Calu3 (cell line): ENCODE data around the gene KLK7. TPM values are rescaled to one million over a fixed set of nuclear protein-coding genes. Genes with fewer than 3 reads are reported as not detected.

ENCODE experiments used
- BruUV-seq: library from RNA; stranded (reverse); fragments of 400-500 nt; replicated peaks from 2 replicates; lab custom pipeline; 2021; lab: Mats Ljungman, UMichigan
- CTCF ChIA-PET: fragments of 300-600 bp; sonication (Branson Sonifier 250); formaldehyde crosslinking; loops from one replicate; lab custom pipeline; 2022; ENCODE audit warnings: antibody characterized with exemption; lab: Charles Lee
- DNase-seq: peaks from one replicate; pipeline ENCODE4 v3.0.0; 2022
- H3K27ac Mint-ChIP-seq: one replicate; pipeline ENCODE4 v1.8.0; 2022; ENCODE audit warnings: mixed read lengths; ENCODE audit not compliant: unreplicated experiment
- H3K27me3 Mint-ChIP-seq: one replicate; pipeline ENCODE4 v1.8.0; 2022; ENCODE audit warnings: mixed read lengths; ENCODE audit not compliant: unreplicated experiment
- H3K36me3 Mint-ChIP-seq: one replicate; pipeline ENCODE4 v1.8.0; 2022; ENCODE audit warnings: mild to moderate bottlenecking, moderate library complexity, mixed read lengths; ENCODE audit not compliant: insufficient read depth, unreplicated experiment
- H3K4me1 Mint-ChIP-seq: one replicate; pipeline ENCODE4 v1.8.0; 2022; ENCODE audit warnings: mild to moderate bottlenecking, low read depth, mixed read lengths; ENCODE audit not compliant: unreplicated experiment
- H3K4me3 Mint-ChIP-seq: one replicate; pipeline ENCODE4 v1.8.0; 2022; ENCODE audit warnings: mild to moderate bottlenecking, low read depth, moderate library complexity, mixed read lengths; ENCODE audit not compliant: unreplicated experiment
- H3K9me3 Mint-ChIP-seq: one replicate; pipeline ENCODE4 v1.8.0; 2022; ENCODE audit warnings: low read depth, mixed read lengths; ENCODE audit not compliant: unreplicated experiment
- intact Hi-C: fragments of 100-400 bp; cut with micrococcal nuclease; formaldehyde crosslinking; loops from one replicate; pipeline ENCODE4 v1.10.0; 2022; ENCODE audit not compliant: unreplicated experiment
- total RNA-seq: library from RNA; stranded (reverse); gene quantifications from 2 replicates; pipeline ENCODE4 v1.2.3, GENCODE V29; 2022
- TF ChIP-seq, protein P1 (sequence below): fragments of 200-600 bp; IDR thresholded peaks from one replicate; pipeline ENCODE4 v1.8.0; 2022; ENCODE audit warnings: antibody characterized with exemption; ENCODE audit not compliant: unreplicated experiment

The KLK7 gene
- total RNA-seq, 1 experiment from 2014 or later, result 6.5 TPM

DNA sequence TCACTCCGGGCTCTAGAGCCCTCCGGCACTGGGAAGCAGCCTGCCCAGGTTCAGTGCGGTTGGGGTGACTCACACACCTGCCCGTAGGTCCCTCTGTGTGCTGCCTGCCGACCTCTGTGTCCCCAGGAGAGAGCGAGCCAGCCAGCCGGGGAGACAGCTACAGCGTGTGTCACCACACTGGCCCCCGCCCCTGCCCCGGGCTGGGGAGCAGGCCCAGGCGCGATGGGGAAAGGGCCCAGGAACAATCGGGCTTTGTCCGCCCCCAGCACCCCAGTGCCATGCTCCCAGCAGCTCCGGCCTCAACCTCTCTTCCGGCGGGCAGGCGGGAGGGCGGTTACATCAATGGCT is 14.3 kb downstream of the KLK7 start, which contains the start of gene KLK6:
TSS of gene KLK6 (minus strand) at position 179 of the 348 bp plus-strand sequence. CDS start 1,487 bp downstream, outside the sequence.
- TF ChIP-seq, protein P1, sequence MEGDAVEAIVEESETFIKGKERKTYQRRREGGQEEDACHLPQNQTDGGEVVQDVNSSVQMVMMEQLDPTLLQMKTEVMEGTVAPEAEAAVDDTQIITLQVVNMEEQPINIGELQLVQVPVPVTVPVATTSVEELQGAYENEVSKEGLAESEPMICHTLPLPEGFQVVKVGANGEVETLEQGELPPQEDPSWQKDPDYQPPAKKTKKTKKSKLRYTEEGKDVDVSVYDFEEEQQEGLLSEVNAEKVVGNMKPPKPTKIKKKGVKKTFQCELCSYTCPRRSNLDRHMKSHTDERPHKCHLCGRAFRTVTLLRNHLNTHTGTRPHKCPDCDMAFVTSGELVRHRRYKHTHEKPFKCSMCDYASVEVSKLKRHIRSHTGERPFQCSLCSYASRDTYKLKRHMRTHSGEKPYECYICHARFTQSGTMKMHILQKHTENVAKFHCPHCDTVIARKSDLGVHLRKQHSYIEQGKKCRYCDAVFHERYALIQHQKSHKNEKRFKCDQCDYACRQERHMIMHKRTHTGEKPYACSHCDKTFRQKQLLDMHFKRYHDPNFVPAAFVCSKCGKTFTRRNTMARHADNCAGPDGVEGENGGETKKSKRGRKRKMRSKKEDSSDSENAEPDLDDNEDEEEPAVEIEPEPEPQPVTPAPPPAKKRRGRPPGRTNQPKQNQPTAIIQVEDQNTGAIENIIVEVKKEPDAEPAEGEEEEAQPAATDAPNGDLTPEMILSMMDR, result no peak
- H3K36me3 Mint-ChIP-seq, result peaks cover 43% of the 10 kb centered on the region
- H3K27ac Mint-ChIP-seq, result peak within 1 kb of the TSS; percentile 81
- intact Hi-C loops, result loop anchor here (2.0 kb wide), 1 partner anchor 37 kb away; no protein-coding TSS in a partner anchor
- no TSS peak for BruUV-seq
- peaks cover 67% of the 10 kb centered on the region for H3K4me1 Mint-ChIP-seq
- DNase-seq, result peak; percentile 98
- CTCF ChIA-PET, result interaction anchor here (0.9 to 3.8 kb wide), 4 partner anchors 23 to 47 kb away, joined by 3 to 38 read pairs (median 5); no protein-coding TSS in a partner anchor
- H3K27me3 Mint-ChIP-seq, result no peaks in the 10 kb centered on the region
- H3K9me3 Mint-ChIP-seq, result no peaks in the 10 kb centered on the region
- H3K4me3 Mint-ChIP-seq, result peak within 1 kb of the TSS; percentile 72

GRCh38 chr19:50968716-50969412 is 14.9 kb downstream of the KLK7 start:
- intact Hi-C loops, result loop anchor here (1.0 to 2.0 kb wide), 2 partner anchors 36 to 48 kb away; no protein-coding TSS in a partner anchor
- BruUV-seq, result no TSS peak
- no peaks in the 10 kb centered on the region for H3K27me3 Mint-ChIP-seq
- no peak for DNase-seq
- H3K4me3 Mint-ChIP-seq, result peak overlapping the region; percentile 72
- CTCF ChIA-PET, result interaction anchor here (0.6 to 3.8 kb wide), 6 partner anchors 24 to 50 kb away, joined by 3 to 38 read pairs (median 5); no protein-coding TSS in a partner anchor
- TF ChIP-seq, protein P1, result no peak
- H3K27ac Mint-ChIP-seq, result peak overlapping the region; percentile 81
- H3K36me3 Mint-ChIP-seq, result peaks cover 47% of the 10 kb centered on the region
- peaks cover 72% of the 10 kb centered on the region for H3K4me1 Mint-ChIP-seq
- H3K9me3 Mint-ChIP-seq, result no peaks in the 10 kb centered on the region

DNA sequence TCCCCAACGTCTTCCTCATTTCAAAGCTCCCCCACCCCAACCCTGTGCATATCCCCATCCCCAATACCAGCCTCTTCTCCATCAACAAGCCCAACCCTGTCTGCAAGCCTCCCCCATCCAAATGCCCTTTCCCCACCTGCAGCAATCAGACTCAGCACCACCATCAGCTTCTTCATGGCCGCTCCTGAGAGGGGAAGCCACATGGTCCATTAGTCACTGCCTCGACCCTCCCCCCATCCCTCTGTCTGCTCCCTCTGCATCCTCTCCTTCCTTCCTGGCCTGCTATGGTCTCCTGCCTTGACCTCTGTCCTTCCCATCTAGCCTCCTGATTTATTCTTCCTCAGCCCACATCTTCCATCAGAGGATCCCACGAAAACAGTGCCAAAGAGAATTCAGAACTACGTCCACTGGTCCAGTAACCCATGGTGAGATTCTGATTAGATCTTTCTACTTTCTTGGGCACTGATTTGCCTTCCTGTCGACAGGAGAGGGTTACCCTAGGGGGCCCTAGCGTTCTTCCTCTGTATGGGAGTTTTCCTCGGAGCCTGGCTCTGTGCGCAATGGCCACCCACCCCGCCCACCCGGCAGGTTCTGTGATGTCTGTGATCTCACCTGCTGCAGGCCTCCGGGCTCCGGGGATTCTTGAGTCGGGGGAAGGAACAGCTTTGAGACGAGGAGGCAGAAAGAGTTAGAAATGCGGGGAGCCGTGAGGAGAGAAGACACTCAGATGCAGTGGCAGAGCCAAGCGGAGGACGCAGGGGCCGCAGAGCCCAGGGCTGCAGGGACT is 15.6 kb downstream of the KLK7 start:
- no TSS peak for BruUV-seq
- intact Hi-C loops, result loop anchor here (1.0 to 2.0 kb wide), 2 partner anchors 35 to 49 kb away; no protein-coding TSS in a partner anchor
- Mint-ChIP-seq H3K27ac (peak overlapping the region; percentile 81), H3K36me3 (peaks cover 50% of the 10 kb centered on the region), H3K4me3 (peak overlapping the region; percentile 72), H3K9me3 (no peaks in the 10 kb centered on the region), H3K4me1 (peaks cover 70% of the 10 kb centered on the region), H3K27me3 (no peaks in the 10 kb centered on the region)
- peak; percentile 67 for DNase-seq
- CTCF ChIA-PET, result interaction anchor here (0.6 to 3.8 kb wide), 6 partner anchors 32 to 292 kb away, joined by 3 to 38 read pairs (median 5); no protein-coding TSS in a partner anchor
- TF ChIP-seq, protein P1, result no peak

- no peak for DNase-seq
- no peak overlapping the region for H3K27ac Mint-ChIP-seq
- TF ChIP-seq, protein P1, result no peak
- intact Hi-C loops, result no loop called here
- no peak overlapping the region for H3K4me3 Mint-ChIP-seq
- peaks cover 9% of the 10 kb centered on the region for H3K9me3 Mint-ChIP-seq
- no peaks in the 10 kb centered on the region for H3K27me3 Mint-ChIP-seq
- H3K36me3 Mint-ChIP-seq, result peaks cover 43% of the 10 kb centered on the region
- no TSS peak for BruUV-seq
- H3K4me1 Mint-ChIP-seq, result peaks cover 43% of the 10 kb centered on the region
- CTCF ChIA-PET, result interaction anchor here (0.6 kb wide), 1 partner anchor 117 kb away, joined by 3 read pairs; no protein-coding TSS in a partner anchor
These were observed 19.5 kb downstream of the KLK7 start for GRCh38 chr19:50964266-50964665.
